ENCODE data around the gene DGUOK. TPM values are rescaled to one million over a fixed set of nuclear protein-coding genes. Genes with fewer than 3 reads are reported as not detected.

DGUOK gene
- total and polyA plus RNA-seq, 4 donors: 28.9 to 103 (median 73.9) TPM

DNA sequence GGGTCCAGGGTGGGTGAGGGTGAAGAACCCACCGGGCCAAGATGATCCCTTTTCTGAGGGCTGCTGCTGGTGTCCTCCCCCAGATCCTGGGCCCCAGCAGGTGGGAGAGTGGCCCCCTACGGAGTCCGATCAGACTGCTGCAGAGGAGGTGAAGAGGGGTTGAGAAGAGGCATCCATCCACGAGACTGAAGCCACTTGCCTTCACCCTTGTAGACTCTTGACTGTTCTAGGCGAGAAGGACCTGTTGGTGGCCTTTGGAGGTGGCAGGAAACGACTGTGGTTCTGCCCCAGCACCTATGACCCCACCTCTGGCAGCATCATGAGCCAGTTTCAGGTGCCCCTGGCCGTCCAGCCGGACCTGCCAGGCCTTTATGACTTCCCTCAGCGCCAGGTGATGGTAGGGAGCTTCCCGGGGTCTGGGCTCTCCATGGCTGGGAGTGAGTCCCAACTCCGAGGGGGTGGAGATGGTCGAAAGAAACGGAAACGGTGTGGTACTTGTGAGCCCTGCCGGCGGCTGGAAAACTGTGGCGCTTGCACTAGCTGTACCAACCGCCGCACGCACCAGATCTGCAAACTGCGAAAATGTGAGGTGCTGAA is 59.5 kb downstream of the DGUOK start:
- WGBS, 2 donors: 72 to 83% methylated on average over 21 of the region's 21 CpGs
- Histone ChIP-seq H3K4me1 (ENCODE audit: control insufficient read depth in 5 of 5, insufficient read depth in 5 of 5, low read length in 5 of 5) (peaks cover 13 to 58% (median 31%) of the 10 kb centered on the region in 5 donors), H3K4me3 (no peak overlapping the region), H3K27ac (ENCODE audit: low read depth in 1 of 2, low read length in 1 of 2) (peak overlapping the region in 1 of 2 donors; percentile 75), H3K9me3 (ENCODE audit: control insufficient read depth in 4 of 4, insufficient read depth in 3 of 4, low read length in 3 of 4) (no peaks in the 10 kb centered on the region), H3K36me3 (ENCODE audit: control insufficient read depth in 4 of 4, insufficient read depth in 4 of 4, low read length in 4 of 4) (peaks cover 2 to 9% (median 8%) of the 10 kb centered on the region in 4 donors), H3K9ac (ENCODE audit: insufficient read depth in 1 of 2, low read length in 2 of 2) (peak overlapping the region in 1 of 2 donors; percentile 41), H3K27me3 (ENCODE audit: control insufficient read depth in 3 of 3, insufficient read depth in 3 of 3, low read length in 2 of 3) (peaks cover 0 to 2% (median 0%) of the 10 kb centered on the region in 3 donors)
- ATAC-seq (ENCODE audit: insufficient read depth, low FRiP score) (no peak), DNase-seq (no peak)
- TF ChIP-seq, protein P1, sequence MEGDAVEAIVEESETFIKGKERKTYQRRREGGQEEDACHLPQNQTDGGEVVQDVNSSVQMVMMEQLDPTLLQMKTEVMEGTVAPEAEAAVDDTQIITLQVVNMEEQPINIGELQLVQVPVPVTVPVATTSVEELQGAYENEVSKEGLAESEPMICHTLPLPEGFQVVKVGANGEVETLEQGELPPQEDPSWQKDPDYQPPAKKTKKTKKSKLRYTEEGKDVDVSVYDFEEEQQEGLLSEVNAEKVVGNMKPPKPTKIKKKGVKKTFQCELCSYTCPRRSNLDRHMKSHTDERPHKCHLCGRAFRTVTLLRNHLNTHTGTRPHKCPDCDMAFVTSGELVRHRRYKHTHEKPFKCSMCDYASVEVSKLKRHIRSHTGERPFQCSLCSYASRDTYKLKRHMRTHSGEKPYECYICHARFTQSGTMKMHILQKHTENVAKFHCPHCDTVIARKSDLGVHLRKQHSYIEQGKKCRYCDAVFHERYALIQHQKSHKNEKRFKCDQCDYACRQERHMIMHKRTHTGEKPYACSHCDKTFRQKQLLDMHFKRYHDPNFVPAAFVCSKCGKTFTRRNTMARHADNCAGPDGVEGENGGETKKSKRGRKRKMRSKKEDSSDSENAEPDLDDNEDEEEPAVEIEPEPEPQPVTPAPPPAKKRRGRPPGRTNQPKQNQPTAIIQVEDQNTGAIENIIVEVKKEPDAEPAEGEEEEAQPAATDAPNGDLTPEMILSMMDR (IDR thresholded peaks at IDR 0.05; ENCODE audit: control extremely low read depth, extremely low read depth): no peak

DNA sequence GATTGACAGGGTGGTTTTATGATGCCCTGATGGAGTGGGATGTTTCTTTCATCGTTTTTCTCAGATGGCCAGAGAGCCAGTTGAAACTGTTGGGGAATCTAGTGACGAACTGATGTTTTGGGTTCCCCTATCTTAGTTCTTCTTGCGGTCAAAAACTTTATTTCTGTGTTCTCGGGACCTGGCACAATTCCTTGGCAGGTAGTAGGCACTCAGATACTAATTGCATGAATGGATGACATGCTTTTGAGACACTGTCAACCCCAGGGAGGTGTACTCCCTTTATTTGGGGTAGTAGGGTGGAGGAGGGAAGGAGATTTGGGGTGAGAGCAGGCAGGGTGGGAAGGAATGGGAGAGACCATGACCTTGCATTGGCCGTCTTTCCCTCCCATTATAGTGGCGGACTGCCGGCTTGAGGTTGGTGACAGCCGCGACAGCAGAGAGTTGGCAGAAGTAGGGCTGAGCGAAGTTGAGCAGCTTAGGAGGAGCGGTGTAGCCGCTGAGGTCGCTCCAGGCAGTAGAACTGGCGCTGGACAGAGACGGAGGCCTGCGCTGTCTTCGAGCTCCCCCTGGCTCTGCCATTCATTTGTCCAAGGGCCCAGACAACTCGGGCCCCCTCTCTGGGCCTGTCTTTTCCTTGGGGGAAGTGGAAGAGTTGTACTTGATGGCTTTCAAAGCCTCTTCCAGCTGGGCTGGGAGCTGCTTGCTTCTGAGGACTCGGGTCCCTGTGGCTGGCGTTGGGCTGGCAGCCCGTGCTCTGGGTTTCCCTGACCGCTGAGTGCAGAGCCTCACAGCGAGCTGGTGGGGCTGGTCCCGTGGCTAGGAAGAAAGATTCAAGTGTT is 60.6 kb downstream of the DGUOK start:
- Histone ChIP-seq H3K27me3 (ENCODE audit: control insufficient read depth in 3 of 3, insufficient read depth in 3 of 3, low read length in 2 of 3) (no peaks in the 10 kb centered on the region), H3K27ac (ENCODE audit: low read depth in 1 of 2, low read length in 1 of 2) (peak overlapping the region in 1 of 2 donors; percentile 20), H3K4me1 (ENCODE audit: control insufficient read depth in 5 of 5, insufficient read depth in 5 of 5, low read length in 5 of 5) (peaks cover 13 to 53% (median 24%) of the 10 kb centered on the region in 5 donors), H3K9me3 (ENCODE audit: control insufficient read depth in 4 of 4, insufficient read depth in 3 of 4, low read length in 3 of 4) (no peaks in the 10 kb centered on the region), H3K36me3 (ENCODE audit: control insufficient read depth in 4 of 4, insufficient read depth in 4 of 4, low read length in 4 of 4) (peaks cover 2 to 9% (median 8%) of the 10 kb centered on the region in 4 donors), H3K9ac (ENCODE audit: insufficient read depth in 1 of 2, low read length in 2 of 2) (peak overlapping the region in 1 of 2 donors; percentile 67), H3K4me3 (peak overlapping the region; percentile 26)
- 27 to 28% methylated on average over 24 of the region's 24 CpGs for WGBS, 2 donors
- peak; percentile 68 to 78 (median 71) for DNase-seq
- TF ChIP-seq, protein P1 (IDR thresholded peaks at IDR 0.05; ENCODE audit: control extremely low read depth, extremely low read depth): peak; percentile 51
- ATAC-seq (ENCODE audit: insufficient read depth, low FRiP score): no peak

DNA sequence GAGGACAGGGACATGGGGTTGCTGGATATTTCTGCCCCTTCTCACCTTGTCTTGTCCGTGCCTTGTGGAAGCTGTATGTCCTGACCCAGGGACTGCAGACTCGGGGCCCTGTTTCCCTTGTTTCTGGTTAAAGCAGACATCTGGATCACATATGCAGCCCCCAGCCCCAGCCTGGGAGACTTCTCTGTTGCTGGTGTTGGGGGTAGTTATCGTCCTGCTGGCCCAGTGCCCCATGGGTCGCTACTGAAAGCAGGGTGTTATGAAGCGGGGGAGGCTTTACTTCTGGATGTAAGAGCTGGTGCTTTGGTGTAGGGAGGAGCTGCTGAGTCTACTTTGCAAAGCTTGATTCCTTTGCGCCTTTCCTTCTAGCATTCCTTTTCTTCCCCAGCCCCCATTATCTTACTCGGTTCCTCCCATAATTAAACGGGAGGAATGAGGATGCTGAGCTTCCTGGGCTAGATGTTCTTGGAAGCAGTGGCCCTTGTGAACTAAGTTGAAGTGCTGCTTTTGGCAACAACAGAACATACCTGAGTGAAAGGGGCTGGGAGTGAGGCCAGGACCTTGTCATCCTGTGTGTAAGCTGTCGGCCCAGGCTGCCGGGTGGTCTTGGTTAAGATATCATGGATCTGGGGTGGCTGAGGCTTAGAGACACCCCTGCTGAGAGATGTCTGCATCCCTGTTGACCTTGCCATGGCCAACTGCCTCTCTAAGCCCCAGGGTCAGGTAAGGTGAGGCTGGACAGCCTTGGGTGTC is 61.4 kb downstream of the DGUOK start:
- no peak overlapping the region for H3K9ac ChIP-seq (ENCODE audit: insufficient read depth in 1 of 2, low read length in 2 of 2)
- TF ChIP-seq, protein P1 (IDR thresholded peaks at IDR 0.05; ENCODE audit: control extremely low read depth, extremely low read depth): no peak
- WGBS, 2 donors: 46 to 69% methylated on average over 10 of the region's 10 CpGs
- peak in 1 of 3 donors; percentile 44 for DNase-seq
- H3K4me3 ChIP-seq: peak overlapping the region; percentile 26
- H3K27me3 ChIP-seq (ENCODE audit: control insufficient read depth in 3 of 3, insufficient read depth in 3 of 3, low read length in 2 of 3): no peaks in the 10 kb centered on the region
- peaks cover 2 to 9% (median 8%) of the 10 kb centered on the region in 4 donors for H3K36me3 ChIP-seq (ENCODE audit: control insufficient read depth in 4 of 4, insufficient read depth in 4 of 4, low read length in 4 of 4)
- no peak for ATAC-seq (ENCODE audit: insufficient read depth, low FRiP score)
- peaks cover 13 to 49% (median 27%) of the 10 kb centered on the region in 5 donors for H3K4me1 ChIP-seq (ENCODE audit: control insufficient read depth in 5 of 5, insufficient read depth in 5 of 5, low read length in 5 of 5)
- peak overlapping the region in 1 of 2 donors; percentile 5 for H3K27ac ChIP-seq (ENCODE audit: low read depth in 1 of 2, low read length in 1 of 2)
- H3K9me3 ChIP-seq (ENCODE audit: control insufficient read depth in 4 of 4, insufficient read depth in 3 of 4, low read length in 3 of 4): no peaks in the 10 kb centered on the region
